OCI-LY7 (cell line): Measurements from ENCODE around the gene CACNB2. TPM values are rescaled to one million over a fixed set of nuclear protein-coding genes. Genes with fewer than 3 reads are reported as not detected.

Source experiments
- BruUV-seq: library from RNA; stranded (reverse); fragments of 400-500 nt; replicated peaks from 2 replicates; lab custom pipeline; 2021; lab: Mats Ljungman, UMichigan
- CTCF ChIA-PET: fragments of 300-600 bp; sonication (Branson Sonifier 250); formaldehyde crosslinking; loops from one replicate; lab custom pipeline; 2022; ENCODE audit warnings: antibody characterized with exemption; ENCODE audit not compliant: unreplicated experiment; lab: Charles Lee
- POLR2A ChIA-PET: fragments of 300-600 bp; sonication (Branson Sonifier 250); formaldehyde crosslinking; loops from one replicate; lab custom pipeline; 2022; ENCODE audit warnings: antibody characterized with exemption; lab: Charles Lee
- DNase-seq: peaks from one replicate; pipeline ENCODE4 v3.0.0-alpha.2; 2015; ENCODE audit warnings: low spot score
- H2AFZ ChIP-seq: fragments of 200-600 bp; sonication (generic), shearing (Covaris generic); 2 replicates; pipeline ENCODE4 v1.6.1; 2014; ENCODE audit warnings: mild to moderate bottlenecking, antibody characterized with exemption, low read length, moderate library complexity
- H3K27ac ChIP-seq: fragments of 200-600 bp; sonication (generic); 2 replicates; pipeline ENCODE4 v1.5.1; 2014; ENCODE audit warnings: mixed run types, low read depth, mild to moderate bottlenecking, moderate library complexity, low read length, inconsistent platforms; ENCODE audit not compliant: poor library complexity, severe bottlenecking
- H3K36me3 ChIP-seq: fragments of 200-600 bp; sonication (generic); 2 replicates; pipeline ENCODE4 v1.6.1; 2014; ENCODE audit warnings: mild to moderate bottlenecking, antibody characterized with exemption, low read length, moderate library complexity, mixed read lengths; ENCODE audit not compliant: insufficient read depth
- H3K4me1 ChIP-seq: fragments of 200-600 bp; sonication (generic); 2 replicates; pipeline ENCODE4 v1.5.1; 2014; ENCODE audit warnings: mild to moderate bottlenecking, low read length; ENCODE audit not compliant: insufficient read depth, poor library complexity, severe bottlenecking
- H3K4me2 ChIP-seq: fragments of 200-600 bp; sonication (generic); 2 replicates; pipeline ENCODE4 v1.6.1; 2014; ENCODE audit warnings: mild to moderate bottlenecking, low read length
- H3K4me3 ChIP-seq: fragments of 200-600 bp; sonication (generic); 2 replicates; pipeline ENCODE4 v1.5.1; 2014; ENCODE audit warnings: mild to moderate bottlenecking, low read depth, low read length; ENCODE audit not compliant: poor library complexity, severe bottlenecking
- H3K79me2 ChIP-seq: fragments of 200-600 bp; sonication (generic); 2 replicates; pipeline ENCODE4 v1.6.1; 2016; ENCODE audit warnings: low read depth, mild to moderate bottlenecking, low read length, moderate library complexity, mixed read lengths; ENCODE audit not compliant: insufficient read depth
- H3K9me2 ChIP-seq: fragments of 200-600 bp; sonication (generic); 2 replicates; pipeline ENCODE4 v1.6.1; 2016; ENCODE audit warnings: mild to moderate bottlenecking, low read length, mixed read lengths; ENCODE audit not compliant: insufficient read depth
- H3K9me3 ChIP-seq: fragments of 200-600 bp; sonication (generic); 2 replicates; pipeline ENCODE4 v1.6.1; 2014; ENCODE audit warnings: mild to moderate bottlenecking, mixed run types, low read length, mixed read lengths
- H4K20me1 ChIP-seq: fragments of 200-600 bp; sonication (generic); 2 replicates; pipeline ENCODE4 v1.6.1; 2014; ENCODE audit warnings: mild to moderate bottlenecking, antibody characterized with exemption, low read length, moderate library complexity, mixed read lengths; ENCODE audit not compliant: insufficient read depth
- CTCF ChIP-seq: fragments of 200-600 bp; sonication (generic); conservative IDR thresholded peaks from 2 replicates; pipeline ENCODE4 v1.5.1; 2014; ENCODE audit warnings: mild to moderate bottlenecking, antibody characterized with exemption, low read length, moderate library complexity, mixed read lengths
- EZH2phosphoT487 ChIP-seq: fragments of 200-600 bp; sonication (generic); IDR thresholded peaks from 2 replicates; pipeline ENCODE4 v1.6.1; 2018; ENCODE audit warnings: low read depth, borderline replicate concordance, mild to moderate bottlenecking, mixed run types, antibody characterized with exemption, low read length, moderate library complexity, mixed read lengths
- intact Hi-C: fragments of 100-400 bp; cut with micrococcal nuclease; formaldehyde crosslinking; loops from one replicate; pipeline ENCODE4 v1.10.0; 2022; ENCODE audit not compliant: unreplicated experiment
- total RNA-seq, 2 experiments: library from RNA; depleted of rRNA in 1 of 2; stranded (reverse); fragments of >200 nt in 1 of 2; shearing (Covaris generic) in 1 of 2; gene quantifications; 2 replicates each; pipeline ENCODE4 v1.2.3, GENCODE V29; 2014 to 2022

Gene CACNB2
- total RNA-seq, 2 experiments from 2014 or later: not detected

DNA sequence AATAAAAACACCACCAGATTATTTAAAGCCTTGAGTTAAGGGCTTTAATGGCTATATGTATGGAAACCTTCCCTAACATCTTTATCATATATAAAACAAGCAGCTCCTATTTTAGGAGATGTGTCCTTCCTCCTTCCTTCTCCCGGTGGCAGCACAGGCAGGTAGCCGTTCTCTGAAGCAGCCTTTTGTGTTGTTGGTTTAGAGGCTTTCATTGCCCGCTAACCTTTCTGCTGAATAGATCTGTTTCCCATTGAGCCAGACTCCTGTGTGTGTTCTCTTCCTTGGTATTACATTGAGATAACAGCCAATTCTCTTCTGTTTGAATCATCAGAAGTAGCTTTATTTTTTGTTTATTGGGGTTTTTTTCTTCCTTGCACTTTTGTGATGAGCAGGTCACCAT lies 131.3 kb downstream of the CACNB2 start:
- intact Hi-C loops: no loop called here
- H3K9me2 ChIP-seq: no peaks in the 10 kb centered on the region
- no peaks in the 10 kb centered on the region for H3K9me3 ChIP-seq
- no peak for DNase-seq
- no peaks in the 10 kb centered on the region for H4K20me1 ChIP-seq
- ChIA-PET CTCF (no interaction called here), POLR2A (no interaction called here)
- H3K4me1 ChIP-seq: no peaks in the 10 kb centered on the region
- H3K27ac ChIP-seq: no peak overlapping the region
- H3K79me2 ChIP-seq: no peaks in the 10 kb centered on the region
- no peak overlapping the region for H3K4me2 ChIP-seq
- no peak overlapping the region for H2AFZ ChIP-seq
- H3K36me3 ChIP-seq: no peaks in the 10 kb centered on the region
- TF ChIP-seq EZH2phosphoT487: no peak
- no peak for TF ChIP-seq CTCF
- BruUV-seq: no TSS peak
- no peak overlapping the region for H3K4me3 ChIP-seq

DNA sequence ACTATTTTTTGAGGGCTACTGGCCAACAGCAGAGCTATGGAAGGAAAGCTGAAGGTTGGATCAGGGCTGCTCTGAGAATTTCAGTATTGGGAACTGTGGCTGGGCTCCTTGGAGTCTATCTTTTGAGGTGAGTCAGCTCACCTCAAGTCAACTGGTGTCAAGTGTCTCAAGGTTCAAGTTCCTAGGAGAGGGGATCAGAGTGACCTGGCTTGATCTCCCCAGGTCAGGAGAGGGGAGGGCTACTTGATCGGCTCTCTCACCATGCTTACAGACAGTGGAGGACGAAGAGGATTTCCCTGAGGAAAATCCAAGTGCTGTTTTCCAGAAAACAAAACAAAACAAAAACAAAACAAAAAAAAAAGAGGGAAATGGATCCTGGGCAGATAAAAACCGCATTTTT lies 132.8 kb downstream of the CACNB2 start:
- H3K9me3 ChIP-seq: no peaks in the 10 kb centered on the region
- BruUV-seq: no TSS peak
- H3K4me2 ChIP-seq: no peak overlapping the region
- no peaks in the 10 kb centered on the region for H3K4me1 ChIP-seq
- DNase-seq: no peak
- TF ChIP-seq EZH2phosphoT487 (no peak), CTCF (no peak)
- no peaks in the 10 kb centered on the region for H3K9me2 ChIP-seq
- no peak overlapping the region for H2AFZ ChIP-seq
- ChIA-PET CTCF (no interaction called here), POLR2A (no interaction called here)
- no peaks in the 10 kb centered on the region for H4K20me1 ChIP-seq
- no peak overlapping the region for H3K4me3 ChIP-seq
- H3K27ac ChIP-seq: no peak overlapping the region
- H3K36me3 ChIP-seq: no peaks in the 10 kb centered on the region
- intact Hi-C loops: no loop called here
- no peaks in the 10 kb centered on the region for H3K79me2 ChIP-seq

GRCh38 chr10:18278181-18278580 lies 138.0 kb downstream of the CACNB2 start:
- CTCF ChIA-PET: no interaction called here
- no peaks in the 10 kb centered on the region for H4K20me1 ChIP-seq
- no peak overlapping the region for H3K4me2 ChIP-seq
- no peak overlapping the region for H3K27ac ChIP-seq
- H3K9me3 ChIP-seq: no peaks in the 10 kb centered on the region
- H3K4me3 ChIP-seq: no peak overlapping the region
- H3K36me3 ChIP-seq: no peaks in the 10 kb centered on the region
- no peaks in the 10 kb centered on the region for H3K79me2 ChIP-seq
- no TSS peak for BruUV-seq
- intact Hi-C loops: no loop called here
- H3K9me2 ChIP-seq: no peaks in the 10 kb centered on the region
- H3K4me1 ChIP-seq: no peaks in the 10 kb centered on the region
- DNase-seq: no peak
- TF ChIP-seq EZH2phosphoT487 (no peak), CTCF (no peak)
- H2AFZ ChIP-seq: no peak overlapping the region
- POLR2A ChIA-PET: no interaction called here
